IPS-11a (cell line): ENCODE results near the gene RND2.
A peak's percentile ranks its signal among the peaks of the same experiment; 100 is the strongest.
"Not testable (repeated sequence)": the region's sequence is repeated elsewhere in the genome, so short reads cannot be mapped to it uniquely, and the experiment has no call there.

Source experiments
- H3K4me3 ChIP-seq: one replicate; pipeline ENCODE4 v1.5.1; 2013; ENCODE audit warnings: low read depth, low read length, control low read depth

Gene RND2, protein sequence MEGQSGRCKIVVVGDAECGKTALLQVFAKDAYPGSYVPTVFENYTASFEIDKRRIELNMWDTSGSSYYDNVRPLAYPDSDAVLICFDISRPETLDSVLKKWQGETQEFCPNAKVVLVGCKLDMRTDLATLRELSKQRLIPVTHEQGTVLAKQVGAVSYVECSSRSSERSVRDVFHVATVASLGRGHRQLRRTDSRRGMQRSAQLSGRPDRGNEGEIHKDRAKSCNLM

DNA sequence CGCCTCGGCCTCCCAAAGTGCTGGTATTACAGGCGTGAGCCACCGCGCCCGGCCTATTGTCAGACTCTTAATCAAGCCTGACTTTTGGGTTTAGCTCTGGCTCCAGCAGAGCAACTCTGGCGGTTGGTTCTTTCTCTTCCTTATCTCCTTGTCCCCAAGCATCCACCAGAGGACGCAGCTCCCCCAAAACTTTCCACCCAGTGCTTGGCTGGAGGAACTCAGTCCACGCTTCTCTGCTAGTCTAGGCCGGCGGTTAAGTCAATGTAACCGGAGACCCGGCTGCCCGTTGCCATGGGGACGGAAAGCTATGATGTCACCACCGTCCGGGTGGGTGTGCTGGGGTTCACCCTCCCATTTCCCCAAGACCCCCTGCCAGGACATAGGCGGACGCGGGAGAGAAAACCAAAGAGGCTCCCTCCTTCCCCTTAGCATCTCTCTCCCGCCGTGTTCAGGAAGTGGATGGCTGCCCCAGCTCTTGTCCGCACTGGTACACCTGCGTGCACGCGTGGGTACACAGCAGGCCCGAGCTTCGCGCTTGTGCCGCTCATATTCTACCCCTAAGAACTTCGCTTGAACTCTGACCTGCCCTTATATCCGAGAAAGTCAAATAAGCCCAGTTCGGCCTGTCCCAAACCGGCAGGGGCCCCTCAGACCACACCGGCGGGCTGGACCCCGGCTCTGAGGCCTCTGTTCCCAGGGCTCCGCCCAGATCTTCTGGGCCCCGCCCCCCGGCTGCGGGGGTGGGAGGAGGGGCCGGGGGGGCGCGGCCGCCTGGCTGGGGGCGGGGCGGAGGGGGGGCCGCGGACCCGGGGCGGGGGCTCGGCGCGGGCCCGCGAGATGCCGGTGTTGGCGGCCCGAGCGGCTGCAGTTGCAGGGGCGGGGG, at the start of gene RND2:
TSS of gene RND2 (plus strand) at position 825 of the 883 bp plus-strand sequence. CDS start 117 bp downstream, outside the sequence.
- peak within 1 kb of the TSS; percentile 82 for H3K4me3 ChIP-seq

DNA sequence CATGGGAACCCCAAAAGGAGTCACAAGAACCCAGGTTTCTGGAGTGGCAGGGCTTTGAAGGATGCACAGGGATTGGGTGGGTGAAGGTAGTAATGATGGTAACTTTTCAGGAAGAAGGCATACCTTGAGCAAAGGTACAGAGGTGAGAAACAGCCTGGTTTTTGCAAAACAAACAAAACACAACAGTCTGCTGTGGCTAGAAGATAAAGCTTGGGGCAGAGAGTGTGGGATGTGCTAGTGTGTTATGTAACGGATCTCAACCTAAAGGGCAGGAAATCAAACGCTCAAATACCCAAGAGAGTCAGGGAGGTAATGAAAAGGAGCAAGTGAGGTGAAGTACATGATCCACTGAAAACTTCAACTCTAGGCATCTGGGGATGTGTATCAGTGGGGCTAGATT, 49.8 kb upstream of the RND2 start:
- H3K4me3 ChIP-seq, result no peak overlapping the region

DNA sequence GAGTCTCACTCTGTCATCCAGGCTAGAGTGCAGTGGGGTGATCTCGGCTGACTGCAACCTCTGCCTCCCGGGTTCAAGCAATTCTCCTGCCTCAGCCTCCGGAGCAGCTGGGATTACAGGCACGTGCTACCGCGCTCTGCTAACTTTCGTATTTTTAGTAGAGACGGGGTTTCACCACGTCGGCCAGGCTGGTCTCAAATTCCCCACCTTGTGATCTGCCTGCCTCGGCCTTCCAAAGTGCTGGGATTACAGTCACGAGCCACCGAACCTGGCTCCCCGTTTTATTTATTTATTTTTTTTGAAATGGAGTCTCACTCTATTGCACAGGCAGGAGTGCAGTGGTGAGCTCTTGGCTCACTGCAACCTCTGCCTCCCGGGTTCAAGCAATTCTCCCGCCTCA, 49.3 kb upstream of the RND2 start:
- H3K4me3 ChIP-seq, result not testable (repeated sequence)

DNA sequence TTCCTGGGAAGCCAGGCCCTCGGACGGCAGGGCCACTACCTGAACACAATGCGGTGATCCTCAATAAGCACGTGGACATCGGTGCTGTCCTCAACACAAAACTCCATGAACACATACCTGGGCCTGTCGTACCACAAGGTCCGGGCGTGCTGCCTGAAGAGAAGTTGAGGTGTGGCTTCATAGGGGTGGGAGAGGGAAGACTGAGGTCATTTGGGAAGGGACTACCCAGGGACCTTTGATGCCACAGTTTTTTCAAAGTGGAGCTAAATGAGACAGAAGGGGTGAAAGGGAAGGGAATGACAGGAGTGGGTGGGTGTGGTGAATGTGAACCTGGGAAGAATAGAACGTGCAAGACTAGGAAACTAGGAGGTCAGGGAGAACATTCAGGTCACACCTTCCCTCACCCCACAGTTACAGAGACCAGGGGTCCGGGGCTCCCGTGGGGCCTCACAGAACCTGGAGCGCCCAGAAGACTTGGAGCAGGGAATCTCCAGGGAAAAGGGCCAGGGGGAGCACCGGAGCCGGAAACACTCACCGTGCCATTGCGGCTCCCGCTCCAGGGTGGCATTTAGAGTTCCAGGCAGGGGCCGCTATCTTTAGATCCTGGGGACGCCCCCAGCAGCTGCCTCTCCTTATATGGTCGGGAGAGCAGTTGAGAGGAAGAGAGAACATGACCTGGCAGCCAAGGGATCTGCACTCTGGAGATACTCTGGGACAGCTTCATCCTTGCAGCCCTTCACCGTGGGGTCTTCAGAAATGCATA, 45.3 kb upstream of the RND2 start, which contains the start of gene PTGES3L:
TSS of gene PTGES3L (minus strand) at position 570 of the 763 bp plus-strand sequence. CDS start at position 543, 27 bp downstream.
- peak within 1 kb of the TSS; percentile 78 for H3K4me3 ChIP-seq

DNA sequence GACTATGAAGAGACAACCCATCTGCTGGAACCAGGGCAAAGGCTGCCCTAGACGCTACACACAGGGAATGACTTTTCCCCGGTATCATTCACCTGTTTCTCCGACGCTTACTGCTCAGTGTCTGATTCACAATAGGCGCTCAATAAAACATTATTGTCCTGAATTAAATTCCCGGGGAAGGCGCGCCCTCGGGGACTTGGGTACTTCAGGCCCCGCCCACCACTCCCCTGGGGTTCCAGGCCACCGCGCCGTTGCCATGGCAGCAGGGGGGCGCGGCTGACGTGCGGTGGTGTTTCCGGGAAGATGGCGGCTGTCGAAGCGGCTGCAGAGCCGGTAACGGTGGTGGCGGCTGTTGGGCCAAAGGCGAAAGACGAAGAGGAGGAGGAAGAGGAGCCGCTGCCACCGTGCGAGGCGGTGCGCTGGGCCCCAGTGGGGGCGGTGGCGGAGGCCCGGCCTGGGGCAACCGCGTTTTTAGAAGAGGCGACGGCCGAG, 44.7 kb upstream of the RND2 start, which contains the start of gene RUNDC1:
TSS of gene RUNDC1 (plus strand) at position 292 of the 492 bp plus-strand sequence. CDS start at position 304, 12 bp downstream.
- H3K4me3 ChIP-seq, result peak within 1 kb of the TSS; percentile 78

DNA sequence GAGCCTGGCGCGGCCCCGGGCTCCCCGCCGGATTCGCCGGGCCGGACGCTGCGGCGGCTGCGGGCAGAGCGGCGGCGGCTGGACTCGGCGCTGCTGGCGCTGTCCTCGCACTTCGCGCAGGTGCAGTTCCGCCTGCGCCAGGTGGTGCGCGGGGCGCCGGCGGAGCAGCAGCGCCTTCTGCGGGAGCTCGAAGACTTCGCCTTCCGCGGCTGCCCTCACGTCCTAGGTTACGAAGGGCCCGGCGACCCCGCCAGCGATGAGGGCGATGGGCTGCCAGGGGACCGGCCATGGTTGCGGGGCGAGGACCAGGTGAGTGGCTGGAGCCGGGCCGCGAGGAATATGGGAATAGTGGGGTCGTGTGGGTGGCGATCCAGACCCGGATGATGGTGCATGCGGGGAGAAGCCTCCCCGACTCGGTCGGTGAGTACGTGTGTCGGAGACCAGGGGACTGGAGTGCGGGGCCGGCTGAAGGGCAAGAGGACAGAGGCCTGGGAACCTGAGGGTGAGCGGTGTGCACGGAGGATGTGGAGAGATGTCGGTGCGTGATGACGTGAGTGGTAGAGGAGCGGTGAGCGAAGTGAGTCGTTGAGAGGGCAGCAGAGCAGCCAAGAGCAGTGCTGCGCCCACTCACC, 44.1 kb upstream of the RND2 start:
- H3K4me3 ChIP-seq, result peak overlapping the region; percentile 78

DNA sequence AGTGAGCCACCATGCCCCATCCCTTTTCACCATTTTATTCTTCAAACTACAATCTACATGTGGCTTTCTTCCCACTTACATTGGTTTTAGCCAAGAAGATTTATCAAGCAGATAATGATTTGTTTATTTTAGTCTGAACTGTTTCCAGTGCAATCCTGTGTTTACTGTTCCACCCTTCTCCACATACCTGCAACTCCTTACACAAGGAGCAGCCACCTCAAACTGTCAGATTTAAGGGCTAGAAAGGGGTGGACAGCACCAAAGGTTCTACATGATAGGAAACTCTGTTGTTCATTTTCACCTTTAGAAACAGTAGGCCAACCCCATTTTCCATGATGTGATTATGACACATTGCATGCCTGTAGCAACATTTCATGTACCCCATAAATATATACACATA, 42.8 kb upstream of the RND2 start:
- H3K4me3 ChIP-seq, result no peak overlapping the region

DNA sequence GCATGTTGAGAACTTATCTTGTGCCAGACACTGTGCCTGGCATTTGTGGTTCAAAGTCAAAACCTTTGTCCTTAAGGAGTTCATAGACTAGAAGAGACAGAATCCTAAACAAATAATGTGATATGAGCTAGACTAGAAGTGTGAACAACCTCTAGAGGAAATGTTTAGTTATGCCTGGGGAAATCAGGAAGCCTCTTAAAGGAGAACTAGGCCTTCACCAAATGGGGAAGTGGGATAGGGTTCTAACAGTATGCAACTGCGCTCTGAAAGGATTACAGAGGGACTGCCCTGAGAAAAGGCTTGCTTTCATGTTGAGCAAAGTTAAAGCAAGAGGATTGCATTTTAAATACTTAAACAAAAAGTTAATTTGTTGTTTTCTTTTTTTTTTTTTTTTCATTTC, 39.8 kb upstream of the RND2 start:
- no peak overlapping the region for H3K4me3 ChIP-seq

DNA sequence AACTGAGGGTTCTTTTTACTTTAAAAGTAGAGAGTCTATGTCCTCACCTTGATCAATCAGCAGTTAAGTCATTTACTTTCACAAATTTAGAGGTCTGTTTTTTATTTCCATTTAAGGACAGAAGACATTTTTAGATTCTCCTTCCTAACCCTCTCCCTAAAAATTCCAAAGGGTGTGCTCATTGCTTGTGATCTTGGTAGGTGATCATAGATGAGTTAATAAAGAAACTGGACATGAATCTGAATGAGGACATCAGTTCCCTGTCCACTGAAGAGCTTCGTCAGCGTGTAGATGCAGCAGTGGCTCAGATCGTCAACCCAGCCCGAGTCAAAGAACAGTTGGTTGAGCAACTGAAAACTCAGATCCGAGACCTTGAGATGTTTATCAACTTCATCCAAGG, 35.9 kb upstream of the RND2 start:
- H3K4me3 ChIP-seq, result no peak overlapping the region

DNA sequence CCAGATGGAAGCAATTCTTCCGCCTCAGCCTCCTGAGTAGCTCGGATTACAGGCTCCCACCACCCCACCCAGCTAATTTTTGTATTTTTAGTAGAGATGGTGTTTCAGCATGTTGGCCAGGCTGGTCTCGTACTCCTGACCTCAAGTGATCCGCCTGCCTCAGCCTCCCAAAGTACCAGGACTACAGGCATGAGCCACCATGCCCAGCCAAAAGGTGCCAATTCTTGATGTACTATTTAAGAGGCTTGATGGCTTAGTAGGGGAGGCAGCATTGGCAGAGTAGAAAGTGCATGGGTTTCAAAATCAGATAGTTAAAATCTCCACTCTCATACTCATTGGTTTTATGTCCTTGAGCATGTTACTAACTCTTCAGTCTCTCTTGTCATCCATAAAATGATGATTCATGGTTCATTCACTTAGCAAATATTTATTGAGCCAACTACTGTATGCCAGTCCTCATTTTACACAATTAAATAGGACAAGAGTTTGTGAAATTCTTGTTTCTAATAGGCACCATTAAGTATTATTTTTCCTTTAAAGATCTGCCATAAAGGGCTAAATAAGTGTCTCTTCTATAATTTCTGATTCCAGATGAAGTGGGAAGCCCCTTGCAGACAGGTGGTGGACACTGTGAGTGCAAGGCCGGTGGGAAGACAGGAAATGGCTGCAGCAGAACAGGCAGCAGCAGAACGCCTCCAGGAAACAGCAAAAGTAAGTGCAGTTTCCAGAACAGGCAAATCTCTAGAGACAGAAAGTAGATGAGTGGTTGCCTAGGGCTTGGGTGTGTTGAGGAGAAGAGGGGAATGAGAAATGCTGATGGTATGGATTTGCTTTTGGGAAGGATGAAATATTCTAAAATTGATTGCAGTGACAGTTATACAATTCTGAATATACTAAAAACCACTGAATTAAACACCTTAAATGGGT, 35.0 kb upstream of the RND2 start:
- no peak overlapping the region for H3K4me3 ChIP-seq

DNA sequence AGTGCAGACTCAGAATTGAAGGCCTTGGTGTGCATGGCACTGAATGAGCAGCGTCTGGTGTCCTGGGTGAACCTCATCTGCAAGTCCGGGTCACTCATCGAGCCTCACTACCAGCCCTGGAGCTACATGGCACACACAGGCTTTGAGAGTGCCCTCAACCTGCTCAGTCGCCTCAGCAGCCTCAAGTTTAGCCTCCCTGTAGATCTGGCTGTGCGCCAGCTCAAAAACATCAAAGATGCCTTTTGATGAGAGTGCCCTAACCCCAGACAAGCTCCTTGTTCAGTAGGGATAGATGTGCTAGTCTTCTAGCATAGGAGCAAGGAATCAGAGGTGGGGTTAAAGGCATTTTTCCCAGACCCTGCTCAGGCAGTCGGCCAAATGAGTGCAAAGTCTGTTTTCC, 33.6 kb upstream of the RND2 start:
- no peak overlapping the region for H3K4me3 ChIP-seq

DNA sequence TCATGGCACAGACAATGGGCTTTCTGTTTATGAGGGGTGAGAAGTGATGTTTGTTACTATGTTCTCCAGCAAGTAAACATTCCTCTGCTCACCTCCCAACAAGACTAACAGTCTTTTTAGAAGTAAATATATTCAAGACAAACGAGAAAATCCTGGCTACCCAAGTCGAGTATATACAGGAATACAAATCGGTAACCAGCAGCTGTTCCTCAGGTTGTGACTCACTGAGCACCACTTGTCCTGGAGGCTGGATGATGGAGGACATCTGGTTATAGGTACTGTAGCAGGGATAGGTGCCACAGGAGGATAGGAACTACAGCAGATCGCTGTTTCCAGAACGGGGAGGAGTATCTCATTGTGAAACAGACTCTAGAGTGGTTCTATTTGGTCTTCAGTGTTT, 32.2 kb upstream of the RND2 start:
- H3K4me3 ChIP-seq, result no peak overlapping the region

DNA sequence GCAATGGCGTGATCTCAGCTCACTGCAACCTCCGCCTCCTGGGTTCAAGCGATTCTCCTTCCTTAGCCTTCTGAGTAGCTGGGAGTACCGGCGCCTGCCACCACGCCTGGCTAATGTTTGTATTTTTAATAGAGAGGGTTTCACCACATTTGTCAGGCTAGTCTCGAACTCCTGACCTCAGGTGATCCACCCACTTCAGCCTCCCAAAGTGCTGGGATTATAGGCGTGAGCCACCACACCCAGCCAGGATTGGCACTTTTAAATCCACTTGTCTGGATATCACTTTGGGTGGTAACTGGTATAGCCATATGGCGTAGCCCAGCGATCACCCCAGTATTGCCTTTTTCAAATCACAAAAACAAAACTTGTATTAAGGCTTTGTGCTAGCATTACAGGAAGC, 31.1 kb upstream of the RND2 start:
- H3K4me3 ChIP-seq, result not testable (repeated sequence)

DNA sequence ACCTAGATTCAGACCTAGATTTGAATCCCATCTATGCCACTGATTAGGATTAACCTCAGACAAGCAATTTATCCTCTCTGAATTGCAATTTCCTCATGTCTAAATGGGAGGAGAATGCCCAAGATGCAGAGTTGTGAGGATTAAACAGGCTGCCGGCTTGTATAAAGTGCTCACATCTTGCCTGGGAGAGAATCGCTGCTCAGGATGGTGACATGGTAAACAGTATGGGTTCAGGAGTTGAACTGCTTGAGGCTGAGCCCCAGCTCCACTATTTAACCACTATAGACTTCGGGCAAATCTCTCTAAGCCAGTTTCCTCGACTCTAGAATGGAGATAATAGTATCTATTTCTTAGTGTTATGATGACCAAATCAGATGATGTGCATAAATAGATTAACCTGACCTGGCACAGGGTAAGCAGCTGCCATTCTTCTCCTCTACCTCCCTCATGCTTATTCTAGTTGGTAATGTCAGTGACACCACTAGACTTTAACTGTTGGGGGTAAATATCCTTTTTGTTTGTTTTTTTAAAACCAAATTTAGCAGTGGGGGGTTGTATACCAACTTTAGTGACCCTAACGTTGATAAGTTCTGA, 27.5 kb upstream of the RND2 start:
- H3K4me3 ChIP-seq, result peak overlapping the region; percentile 34

DNA sequence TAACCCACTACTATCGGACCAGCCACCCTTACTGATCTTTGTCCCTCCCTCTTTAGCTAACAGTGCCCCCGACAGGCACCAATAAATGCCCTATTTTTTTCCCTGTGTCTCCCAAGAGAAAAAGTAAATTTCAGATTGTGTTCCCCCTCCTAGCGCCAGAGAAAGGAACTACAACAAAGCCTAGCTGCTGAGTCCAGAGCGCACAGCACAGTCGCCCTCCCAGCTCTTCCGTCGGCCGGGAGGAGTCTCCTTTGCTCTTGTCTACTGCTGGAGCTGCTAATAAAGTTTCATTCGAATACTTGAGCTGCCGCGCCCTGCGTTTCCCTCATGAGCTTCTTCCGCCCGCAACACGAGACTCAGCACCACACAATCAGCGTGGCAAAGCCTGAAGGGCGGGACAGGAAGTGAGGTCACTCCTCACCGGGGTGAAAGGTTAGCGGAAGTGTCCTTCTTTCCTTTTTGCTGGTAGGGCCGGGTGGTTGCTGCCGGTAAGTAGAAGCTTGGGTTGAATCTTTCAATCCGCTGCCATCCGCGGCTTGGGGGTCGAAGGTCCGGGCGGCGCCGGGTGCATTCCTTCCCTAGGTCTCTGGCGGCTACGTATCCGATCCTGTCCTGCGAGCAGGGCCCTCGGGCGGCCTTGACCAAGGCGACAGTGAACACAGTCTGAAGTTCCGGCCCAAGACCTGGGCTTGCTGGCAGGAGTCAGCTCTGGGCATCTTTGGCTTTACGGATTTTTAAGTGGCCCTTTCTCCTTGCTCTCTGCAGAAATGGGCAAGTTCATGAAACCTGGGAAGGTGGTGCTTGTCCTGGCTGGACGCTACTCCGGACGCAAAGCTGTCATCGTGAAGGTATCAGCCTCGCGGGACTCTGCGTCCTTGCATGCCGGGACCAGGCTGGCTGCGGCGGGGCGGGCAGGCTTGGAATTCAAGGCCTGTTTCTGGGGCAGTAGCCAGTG, 26.8 kb upstream of the RND2 start, which contains the start of gene RPL27:
TSS of gene RPL27 (plus strand) at position 436 of the 955 bp plus-strand sequence. CDS start at position 768, 332 bp downstream.
- H3K4me3 ChIP-seq, result peak within 1 kb of the TSS; percentile 99

DNA sequence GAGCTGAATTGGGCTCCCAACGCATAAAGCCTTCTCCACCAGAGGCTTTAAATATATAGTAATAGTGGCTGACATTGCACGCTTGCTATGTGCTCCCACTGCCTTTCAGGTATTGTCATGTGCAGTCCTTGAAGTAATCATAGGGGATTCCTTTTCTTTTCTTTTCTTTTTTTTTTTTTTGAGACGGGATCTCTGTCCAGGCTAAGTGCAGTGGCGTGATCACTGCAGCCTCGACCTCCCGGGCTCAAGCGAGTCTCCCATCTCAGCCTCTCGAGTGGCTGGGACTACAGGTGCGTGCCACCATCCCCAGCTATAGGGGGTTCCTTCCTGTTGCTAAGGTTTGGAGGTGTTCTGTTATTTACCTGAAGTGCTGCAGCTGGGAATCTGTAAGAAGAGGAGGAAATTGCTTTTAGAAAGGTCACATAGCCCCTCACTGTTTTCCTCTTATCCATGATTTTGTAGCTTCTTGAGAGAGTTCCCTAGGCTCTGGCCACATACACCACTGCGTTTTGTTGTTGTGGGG, 26.0 kb upstream of the RND2 start:
- H3K4me3 ChIP-seq, result peak overlapping the region; percentile 99

DNA sequence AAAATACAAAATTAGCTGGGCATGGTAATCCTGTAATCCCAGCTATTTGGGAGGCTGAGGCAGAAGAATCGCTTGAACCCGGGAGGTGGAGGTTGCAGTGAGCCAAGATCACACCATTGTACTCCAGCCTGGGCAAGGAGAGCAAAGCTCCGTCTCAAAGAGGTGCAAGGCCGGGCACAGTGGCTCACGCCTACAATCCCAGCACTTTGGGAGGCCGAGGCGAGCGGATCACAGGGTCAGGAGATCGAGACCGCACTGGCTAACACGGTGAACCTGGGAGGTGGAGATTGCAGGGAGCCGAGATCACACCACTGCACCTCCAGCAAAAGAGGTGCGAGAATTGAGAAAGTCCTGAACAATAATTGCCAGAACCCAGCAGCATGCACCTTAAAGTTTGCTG, 24.1 kb upstream of the RND2 start:
- not testable (repeated sequence) for H3K4me3 ChIP-seq
